Colonic mucosa (tissue), 4 donors: ENCODE results near the gene KCND3. TPM values are rescaled to one million over a fixed set of nuclear protein-coding genes. Genes with fewer than 3 reads are reported as not detected.

Experiments
- DNase-seq: peaks from one replicate; pipeline ENCODE4 v3.0.0-alpha.2; 2020
- H3K27ac ChIP-seq: fragments of 200-600 bp; one replicate; pipeline ENCODE4 v1.8.0; 2021
- H3K27me3 ChIP-seq: fragments of 200-600 bp; one replicate; pipeline ENCODE4 v1.8.0; 2021
- H3K36me3 ChIP-seq: fragments of 200-600 bp; one replicate; pipeline ENCODE4 v1.8.0; 2021
- H3K4me1 ChIP-seq: fragments of 200-600 bp; one replicate; pipeline ENCODE4 v1.8.0; 2021; ENCODE audit warnings: mild to moderate bottlenecking
- H3K4me3 ChIP-seq: fragments of 200-600 bp; one replicate; pipeline ENCODE4 v1.8.0; 2021
- H3K9ac ChIP-seq, 2 donors: one replicate each; pipeline ENCODE4 v1.7.0; 2013; ENCODE audit warnings: control low read depth in 2 of 2, low read depth in 2 of 2, low read length in 2 of 2
- H3K9me3 ChIP-seq: fragments of 200-600 bp; one replicate; pipeline ENCODE4 v1.8.0; 2021
- CTCF ChIP-seq: fragments of 200-600 bp; IDR thresholded peaks from one replicate; pipeline ENCODE4 v1.8.0; 2022; ENCODE audit warnings: antibody characterized with exemption, mild to moderate bottlenecking
- intact Hi-C: fragments of 100-400 bp; cut with DNase I; formaldehyde crosslinking; loops from one replicate; pipeline ENCODE4 v1.14.1; 2022
- total RNA-seq, 2 donors: library from RNA; stranded (reverse); fragmentation: NEBNext Ultra II Directional in 1 of 2; extraction: Animal tissue kit (Norgen Biotek cat#: 25700) in 1 of 2; gene quantifications; one replicate each; pipeline ENCODE4 v1.2.1, GENCODE V29; 2021
- donor health status: healthy.
- donor health status: DM: no; HTN: no; CAD: no.
- donor health status: DM: no; HTN: no; CAD: no.

Gene KCND3
- total RNA-seq, 2 donors from 2014 or later: 0.94 to 3.5 TPM

GRCh38 chr1:111967067-111967690 lies 22.3 kb downstream of the KCND3 start:
- no peak for DNase-seq
- Histone ChIP-seq H3K36me3 (no peaks in the 10 kb centered on the region), H3K27ac (no peak overlapping the region), H3K9ac (no peak overlapping the region), H3K4me3 (no peak overlapping the region), H3K9me3 (no peaks in the 10 kb centered on the region), H3K4me1 (no peaks in the 10 kb centered on the region), H3K27me3 (no peaks in the 10 kb centered on the region)
- no peak for TF ChIP-seq CTCF
- intact Hi-C loops: no loop called here

- H3K4me1 ChIP-seq: no peaks in the 10 kb centered on the region
- H3K36me3 ChIP-seq: no peaks in the 10 kb centered on the region
- intact Hi-C loops: no loop called here
- H3K9me3 ChIP-seq: no peaks in the 10 kb centered on the region
- H3K27ac ChIP-seq: no peak overlapping the region
- no peaks in the 10 kb centered on the region for H3K27me3 ChIP-seq
- no peak overlapping the region for H3K9ac ChIP-seq
- no peak for TF ChIP-seq CTCF
- H3K4me3 ChIP-seq: no peak overlapping the region
- DNase-seq: no peak
Measured at GRCh38 chr1:111965781-111966443, 23.6 kb downstream of the KCND3 start.

GRCh38 chr1:111963985-111964738 lies 25.3 kb downstream of the KCND3 start:
- H3K9ac ChIP-seq: no peak overlapping the region

GRCh38 chr1:111961773-111962565 lies 27.5 kb downstream of the KCND3 start:
- Histone ChIP-seq H3K9ac (no peak overlapping the region), H3K36me3 (no peaks in the 10 kb centered on the region), H3K9me3 (no peaks in the 10 kb centered on the region), H3K27ac (no peak overlapping the region), H3K4me3 (no peak overlapping the region), H3K27me3 (no peaks in the 10 kb centered on the region), H3K4me1 (no peaks in the 10 kb centered on the region)
- TF ChIP-seq CTCF: no peak
- intact Hi-C loops: no loop called here
- DNase-seq: no peak

More at GRCh38 chr1:111963985-111964738, 25.3 kb downstream of the KCND3 start:
- H3K4me1 ChIP-seq: no peaks in the 10 kb centered on the region
- no peaks in the 10 kb centered on the region for H3K9me3 ChIP-seq
- no peaks in the 10 kb centered on the region for H3K27me3 ChIP-seq
- H3K27ac ChIP-seq: no peak overlapping the region
- intact Hi-C loops: no loop called here
- H3K36me3 ChIP-seq: no peaks in the 10 kb centered on the region
- no peak overlapping the region for H3K4me3 ChIP-seq
- TF ChIP-seq CTCF: no peak
- DNase-seq: no peak

GRCh38 chr1:111961016-111961415 lies 28.5 kb downstream of the KCND3 start:
- TF ChIP-seq CTCF: no peak
- intact Hi-C loops: no loop called here
- Histone ChIP-seq H3K4me3 (no peak overlapping the region), H3K27me3 (no peaks in the 10 kb centered on the region), H3K9me3 (no peaks in the 10 kb centered on the region), H3K27ac (no peak overlapping the region), H3K9ac (no peak overlapping the region), H3K36me3 (no peaks in the 10 kb centered on the region), H3K4me1 (no peaks in the 10 kb centered on the region)
- DNase-seq: no peak
